Mesenchymal stem cell (in vitro differentiated cells and primary cell): Measurements from ENCODE around the gene C14orf132.

ENCODE experiments used
- DNase-seq: peaks from one replicate; pipeline ENCODE4 v3.0.0-alpha.2; 2013
- H2AFZ ChIP-seq: one replicate; pipeline ENCODE4 v1.6.1; 2013; ENCODE audit warnings: low read depth, mild to moderate bottlenecking, control low read depth, inconsistent platforms, low read length, moderate library complexity
- H2AK5ac ChIP-seq: 2 replicates; pipeline ENCODE4 v1.6.1; 2013; ENCODE audit warnings: low read length, moderate library complexity, mild to moderate bottlenecking, inconsistent platforms; ENCODE audit not compliant: severe bottlenecking
- H2BK120ac ChIP-seq: one replicate; pipeline ENCODE4 v1.6.1; 2013; ENCODE audit warnings: low read depth, mild to moderate bottlenecking, inconsistent platforms, low read length, moderate library complexity
- H2BK12ac ChIP-seq, 2 experiments: one replicate each; pipeline ENCODE4 v1.6.1; 2013; ENCODE audit warnings: inconsistent platforms in 2 of 2, low read length in 2 of 2, mild to moderate bottlenecking in 2 of 2, moderate library complexity in 2 of 2, control low read depth in 1 of 2
- H2BK15ac ChIP-seq: one replicate; pipeline ENCODE4 v1.6.1; 2013; ENCODE audit warnings: mild to moderate bottlenecking, low read depth, inconsistent platforms; ENCODE audit not compliant: poor library complexity, severe bottlenecking
- H2BK5ac ChIP-seq: 2 replicates; pipeline ENCODE4 v1.6.1; 2013; ENCODE audit warnings: low read depth, mild to moderate bottlenecking, low read length, control low read depth, inconsistent platforms; ENCODE audit not compliant: poor library complexity, severe bottlenecking
- H3K14ac ChIP-seq, 2 experiments: one replicate each; pipeline ENCODE4 v1.6.1; 2013; ENCODE audit warnings: inconsistent platforms in 2 of 2, low read length in 2 of 2, control low read depth in 1 of 2, mild to moderate bottlenecking in 1 of 2, moderate library complexity in 1 of 2
- H3K18ac ChIP-seq, 2 experiments: one replicate each; pipeline ENCODE4 v1.6.1; 2013; ENCODE audit warnings: inconsistent platforms in 2 of 2, low read length in 2 of 2, control low read depth in 1 of 2, low read depth in 1 of 2, mild to moderate bottlenecking in 1 of 2
- H3K23ac ChIP-seq, 2 experiments: one replicate each; pipeline ENCODE4 v1.6.1; 2013; ENCODE audit warnings: inconsistent platforms in 2 of 2, low read length in 2 of 2, mild to moderate bottlenecking in 2 of 2, moderate library complexity in 2 of 2, control low read depth in 1 of 2
- H3K27ac ChIP-seq: 2 replicates; pipeline ENCODE4 v1.5.1; 2013; ENCODE audit warnings: mild to moderate bottlenecking, moderate library complexity, low read length, control low read depth, inconsistent platforms; ENCODE audit not compliant: poor library complexity, severe bottlenecking
- H3K27me3 ChIP-seq, 2 experiments: 2 replicates each; pipeline versions ENCODE4 v1.6.1 to v1.7.0; 2013; ENCODE audit warnings: low read length in 2 of 2, mild to moderate bottlenecking in 2 of 2, moderate library complexity in 2 of 2, control low read depth in 1 of 2, inconsistent platforms in 1 of 2; ENCODE audit not compliant: control insufficient read depth in 1 of 2, insufficient read depth in 1 of 2
- H3K36me3 ChIP-seq, 2 experiments: 2 replicates each; pipeline versions ENCODE4 v1.6.1 to v1.7.0; 2013; ENCODE audit warnings: low read length in 2 of 2, control low read depth in 1 of 2, inconsistent platforms in 1 of 2, low read depth in 1 of 2, mild to moderate bottlenecking in 1 of 2; ENCODE audit not compliant: insufficient read depth in 2 of 2, control insufficient read depth in 1 of 2
- H3K4ac ChIP-seq, 2 experiments: one replicate each; pipeline ENCODE4 v1.6.1; 2013; ENCODE audit warnings: inconsistent platforms in 2 of 2, low read length in 2 of 2, mild to moderate bottlenecking in 2 of 2, moderate library complexity in 2 of 2, control low read depth in 1 of 2, low read depth in 1 of 2
- H3K4me1 ChIP-seq: 2 replicates; pipeline ENCODE4 v1.6.1; 2013; ENCODE audit warnings: low read depth, low read length, control low read depth; ENCODE audit not compliant: control insufficient read depth, insufficient read depth
- H3K4me2 ChIP-seq: 2 replicates; pipeline ENCODE4 v1.6.1; 2013; ENCODE audit warnings: low read length, mild to moderate bottlenecking, inconsistent platforms; ENCODE audit not compliant: poor library complexity, severe bottlenecking
- H3K4me3 ChIP-seq, 2 experiments: 2 replicates each; pipeline versions ENCODE4 v1.5.1 to v1.7.0; 2013; ENCODE audit warnings: low read length in 2 of 2, mild to moderate bottlenecking in 2 of 2, control low read depth in 1 of 2, low read depth in 1 of 2; ENCODE audit not compliant: insufficient read depth in 1 of 2
- H3K79me1 ChIP-seq: replicated peaks from 2 replicates; pipeline ENCODE4 v1.6.1; 2013; ENCODE audit warnings: mild to moderate bottlenecking, control low read depth, low read length, inconsistent platforms; ENCODE audit not compliant: poor library complexity, severe bottlenecking
- H3K9ac ChIP-seq: 2 replicates; pipeline ENCODE4 v1.7.0; 2013; ENCODE audit warnings: mild to moderate bottlenecking, low read length, moderate library complexity
- H3K9me3 ChIP-seq: 2 replicates; pipeline ENCODE4 v1.7.0; 2013; ENCODE audit warnings: mild to moderate bottlenecking, low read length; ENCODE audit not compliant: control insufficient read depth
- H4K8ac ChIP-seq: one replicate; pipeline ENCODE4 v1.6.1; 2013; ENCODE audit warnings: inconsistent platforms, mild to moderate bottlenecking, low read length, moderate library complexity
- H4K91ac ChIP-seq: one replicate; pipeline ENCODE4 v1.6.1; 2013; ENCODE audit warnings: mild to moderate bottlenecking, low read length, inconsistent platforms
- WGBS: methylation state at CpG from one replicate; pipeline ENCODE4 v1.1.7; 2013; ENCODE audit warnings: mixed read lengths; 5-methylcytosine and 5-hydroxymethylcytosine counted together

Gene C14orf132

GRCh38 chr14:96049932-96050331 lies 10.8 kb downstream of the C14orf132 start:
- Histone ChIP-seq H2BK15ac (no peak overlapping the region), H2AFZ (no peak overlapping the region), H4K8ac (no peak overlapping the region), H3K79me1 (peaks cover 32% of the 10 kb centered on the region), H2BK120ac (no peak overlapping the region), H3K4ac (no peak overlapping the region), H3K36me3 (peaks cover 16 to 23% of the 10 kb centered on the region in 2 experiments), H3K4me2 (no peak overlapping the region), H3K14ac (no peak overlapping the region), H3K4me3 (no peak overlapping the region), H3K9me3 (no peaks in the 10 kb centered on the region), H2BK12ac (no peak overlapping the region), H2AK5ac (no peak overlapping the region), H3K18ac (no peak overlapping the region), H3K27ac (no peak overlapping the region), H3K9ac (no peak overlapping the region), H4K91ac (no peak overlapping the region), H2BK5ac (no peak overlapping the region), H3K23ac (no peak overlapping the region), H3K27me3 (no peaks in the 10 kb centered on the region), H3K4me1 (peaks cover 25% of the 10 kb centered on the region)
- DNase-seq = no peak

DNA sequence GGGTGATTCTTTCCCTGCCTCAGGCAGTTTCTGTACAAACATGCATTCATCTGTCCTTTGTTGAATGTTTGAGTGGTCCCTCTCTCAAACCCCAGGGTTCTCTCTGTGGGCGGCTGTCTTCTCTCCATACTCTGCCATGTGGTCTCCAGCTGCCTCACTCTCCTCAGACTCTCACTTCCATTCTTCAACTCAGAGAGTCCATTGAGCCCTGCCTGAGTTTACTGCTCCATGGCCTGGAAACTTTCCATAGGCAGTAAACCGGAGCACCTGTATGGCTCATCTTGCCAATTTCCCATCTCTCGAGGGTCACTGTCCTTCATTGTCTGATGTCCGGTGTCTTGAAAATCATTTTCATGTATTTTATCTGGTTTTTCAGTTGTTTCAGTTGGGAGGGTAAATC lies 11.3 kb downstream of the C14orf132 start:
- no peak overlapping the region for H4K8ac ChIP-seq
- H2AFZ ChIP-seq = no peak overlapping the region
- peaks cover 29% of the 10 kb centered on the region for H3K4me1 ChIP-seq
- H3K4me2 ChIP-seq = no peak overlapping the region
- H3K9ac ChIP-seq = no peak overlapping the region
- H3K4me3 ChIP-seq = no peak overlapping the region
- DNase-seq = no peak
- H2BK15ac ChIP-seq = no peak overlapping the region
- H3K27ac ChIP-seq = no peak overlapping the region
- H2AK5ac ChIP-seq = no peak overlapping the region
- no peaks in the 10 kb centered on the region for H3K27me3 ChIP-seq
- H3K4ac ChIP-seq = no peak overlapping the region
- 97% methylated on average over 4 of the region's 4 CpGs for WGBS
- no peak overlapping the region for H2BK120ac ChIP-seq
- H3K36me3 ChIP-seq = peaks cover 15 to 21% of the 10 kb centered on the region in 2 experiments
- no peak overlapping the region for H2BK5ac ChIP-seq
- H4K91ac ChIP-seq = no peak overlapping the region
- H3K9me3 ChIP-seq = no peaks in the 10 kb centered on the region
- peaks cover 35% of the 10 kb centered on the region for H3K79me1 ChIP-seq
- H3K14ac ChIP-seq = no peak overlapping the region
- no peak overlapping the region for H3K23ac ChIP-seq
- H2BK12ac ChIP-seq = no peak overlapping the region
- H3K18ac ChIP-seq = no peak overlapping the region

- 71% methylated on average over 2 of the region's 3 CpGs for WGBS
- no peak overlapping the region for H2BK5ac ChIP-seq
These were observed 12.1 kb downstream of the C14orf132 start for GRCh38 chr14:96051231-96051630.

GRCh38 chr14:96051642-96052540 lies 12.7 kb downstream of the C14orf132 start:
- Histone ChIP-seq H2BK12ac (no peak overlapping the region), H3K36me3 (peaks cover 13 to 21% of the 10 kb centered on the region in 2 experiments), H2BK15ac (no peak overlapping the region), H2AFZ (no peak overlapping the region), H3K27me3 (no peaks in the 10 kb centered on the region), H3K23ac (peak overlapping the region in 1 of 2 experiments; percentile 36), H3K9me3 (no peaks in the 10 kb centered on the region), H4K8ac (no peak overlapping the region), H3K9ac (no peak overlapping the region), H3K27ac (no peak overlapping the region), H2AK5ac (no peak overlapping the region), H3K14ac (peak overlapping the region in 1 of 2 experiments; percentile 18), H3K4me1 (peaks cover 34% of the 10 kb centered on the region), H2BK120ac (no peak overlapping the region), H3K18ac (no peak overlapping the region), H3K4me2 (no peak overlapping the region), H3K79me1 (peaks cover 38% of the 10 kb centered on the region), H4K91ac (no peak overlapping the region), H3K4me3 (no peak overlapping the region), H2BK5ac (no peak overlapping the region), H3K4ac (no peak overlapping the region)
- DNase-seq = no peak
- WGBS = 82% methylated on average over 12 of the region's 14 CpGs

More at GRCh38 chr14:96051231-96051630, 12.1 kb downstream of the C14orf132 start:
- Histone ChIP-seq H3K9me3 (no peaks in the 10 kb centered on the region), H3K79me1 (peaks cover 33% of the 10 kb centered on the region), H2BK15ac (no peak overlapping the region), H2AK5ac (no peak overlapping the region), H3K14ac (no peak overlapping the region), H3K23ac (no peak overlapping the region), H3K4me2 (no peak overlapping the region), H2AFZ (no peak overlapping the region), H3K9ac (no peak overlapping the region), H2BK120ac (no peak overlapping the region), H3K18ac (no peak overlapping the region), H3K36me3 (peaks cover 13 to 21% of the 10 kb centered on the region in 2 experiments), H3K4me3 (no peak overlapping the region), H3K27me3 (no peaks in the 10 kb centered on the region), H4K8ac (no peak overlapping the region), H3K4me1 (peaks cover 34% of the 10 kb centered on the region), H3K4ac (no peak overlapping the region), H3K27ac (no peak overlapping the region), H2BK12ac (no peak overlapping the region), H4K91ac (no peak overlapping the region)
- no peak for DNase-seq
